Caco-2 (cell line): ENCODE measurements around the gene CCN5. TPM values are rescaled to one million over a fixed set of nuclear protein-coding genes. Genes with fewer than 3 reads are reported as not detected.

Source experiments
- BruUV-seq: library from RNA; stranded (reverse); fragments of 400-500 nt; replicated peaks from 2 replicates; lab custom pipeline; 2021; lab: Mats Ljungman, UMichigan
- CTCF ChIA-PET: fragments of 300-600 bp; sonication (Branson Sonifier 250); formaldehyde crosslinking; loops from one replicate; lab custom pipeline; 2022; ENCODE audit warnings: antibody characterized with exemption; lab: Charles Lee
- POLR2A ChIA-PET: fragments of 300-600 bp; sonication (Branson Sonifier 250); formaldehyde crosslinking; loops from one replicate; lab custom pipeline; 2022; ENCODE audit warnings: antibody characterized with exemption; lab: Charles Lee
- DNase-seq, 2 experiments: peaks; one replicate each; pipeline versions ENCODE4 v3.0.0 to v3.0.0-alpha.2; 2020 to 2022
- H3K27me3 ChIP-seq: replicated peaks from 2 replicates; pipeline ENCODE4 v1.6.0; 2011; ENCODE audit warnings: low read length; ENCODE audit not compliant: control insufficient read depth, insufficient read depth
- H3K36me3 ChIP-seq: 2 replicates; pipeline ENCODE4 v1.5.1; 2011; ENCODE audit warnings: low read length; ENCODE audit not compliant: control insufficient read depth, insufficient read depth
- H3K4me1 ChIP-seq: fragments of 250-450 bp; sonication (Bioruptor Pico); 2 replicates; pipeline ENCODE4 v1.5.1; 2020; ENCODE audit warnings: mild to moderate bottlenecking
- H3K4me3 ChIP-seq: 2 replicates; pipeline ENCODE4 v1.5.1; 2011; ENCODE audit warnings: low read depth, mild to moderate bottlenecking, control low read depth, low read length
- H3K9me3 ChIP-seq: fragments of 250-450 bp; sonication (Bioruptor Pico); 2 replicates; pipeline ENCODE4 v1.5.1; 2020; ENCODE audit warnings: mild to moderate bottlenecking, moderate library complexity
- H3K27ac Mint-ChIP-seq: one replicate; pipeline ENCODE4 v1.8.0; 2022; ENCODE audit warnings: mixed read lengths; ENCODE audit not compliant: unreplicated experiment
- H3K27me3 Mint-ChIP-seq: one replicate; pipeline ENCODE4 v1.8.0; 2022; ENCODE audit warnings: mixed read lengths; ENCODE audit not compliant: insufficient read depth, unreplicated experiment
- H3K36me3 Mint-ChIP-seq: one replicate; pipeline ENCODE4 v1.8.0; 2022; ENCODE audit warnings: mild to moderate bottlenecking, mixed read lengths; ENCODE audit not compliant: insufficient read depth, unreplicated experiment
- H3K4me1 Mint-ChIP-seq: one replicate; pipeline ENCODE4 v1.8.0; 2022; ENCODE audit warnings: low read depth, mixed read lengths; ENCODE audit not compliant: unreplicated experiment
- H3K4me3 Mint-ChIP-seq: one replicate; pipeline ENCODE4 v1.8.0; 2022; ENCODE audit warnings: mild to moderate bottlenecking, moderate library complexity, mixed read lengths; ENCODE audit not compliant: unreplicated experiment
- H3K9me3 Mint-ChIP-seq: one replicate; pipeline ENCODE4 v1.8.0; 2022; ENCODE audit warnings: mixed read lengths; ENCODE audit not compliant: unreplicated experiment
- CTCF ChIP-seq, 2 experiments: fragments of 200-600 bp in 1 of 2; IDR thresholded peaks; 1 replicate in 1 of 2; 2 replicates in 1 of 2; pipeline versions ENCODE4 v1.5.1 to v1.8.0; 2011 to 2022; ENCODE audit warnings: antibody characterized with exemption in 1 of 2, control low read depth in 1 of 2, inconsistent platforms in 1 of 2, low read depth in 1 of 2, low read length in 1 of 2, mild to moderate bottlenecking in 1 of 2, moderate library complexity in 1 of 2; ENCODE audit not compliant: insufficient read depth in 1 of 2, severe bottlenecking in 1 of 2, unreplicated experiment in 1 of 2
- intact Hi-C: fragments of 100-400 bp; cut with micrococcal nuclease; formaldehyde crosslinking; loops from one replicate; pipeline ENCODE4 v1.10.0; 2022; ENCODE audit not compliant: unreplicated experiment
- total RNA-seq: library from RNA; stranded (reverse); gene quantifications from 2 replicates; pipeline ENCODE4 v1.2.3, GENCODE V29; 2022

Gene CCN5
- total RNA-seq, 1 experiment from 2014 or later = not detected

GRCh38 chr20:44765091-44765490 is 49.9 kb downstream of the CCN5 start:
- no peaks in the 10 kb centered on the region; the same call in 1 of the 2 replicates for H3K27me3 ChIP-seq
- CTCF ChIA-PET = interaction anchor here (0.7 kb wide), 1 partner anchor 10 kb away, joined by 3 read pairs; no protein-coding TSS in a partner anchor
- H3K4me1 ChIP-seq = no peaks in the 10 kb centered on the region
- H3K4me3 ChIP-seq = no peak overlapping the region
- no peaks in the 10 kb centered on the region for H3K36me3 ChIP-seq
- BruUV-seq = no TSS peak
- Mint-ChIP-seq H3K4me1 (no peaks in the 10 kb centered on the region), H3K27ac (no peak overlapping the region), H3K27me3 (peaks cover 16% of the 10 kb centered on the region), H3K36me3 (no peaks in the 10 kb centered on the region), H3K9me3 (no peaks in the 10 kb centered on the region), H3K4me3 (no peak overlapping the region)
- peak in 1 of 2 experiments; percentile 34 for DNase-seq
- H3K9me3 ChIP-seq = no peaks in the 10 kb centered on the region
- no peak for TF ChIP-seq CTCF (IDR thresholded peaks at IDR 0.05; ENCODE audit: insufficient read depth in 1 of 2, low read depth in 1 of 2, low read length in 1 of 2, severe bottlenecking in 1 of 2, unreplicated experiment in 1 of 2)
- intact Hi-C loops = no loop called here
- POLR2A ChIA-PET = no interaction called here

- no peaks in the 10 kb centered on the region for H3K9me3 Mint-ChIP-seq
- peak in 1 of 2 experiments; percentile 43 for DNase-seq
- H3K27me3 Mint-ChIP-seq = peaks cover 16% of the 10 kb centered on the region
- no peaks in the 10 kb centered on the region for H3K4me1 ChIP-seq
- no peak overlapping the region for H3K4me3 Mint-ChIP-seq
- no peaks in the 10 kb centered on the region for H3K4me1 Mint-ChIP-seq
- no peaks in the 10 kb centered on the region for H3K9me3 ChIP-seq
- H3K36me3 ChIP-seq = no peaks in the 10 kb centered on the region
- no peaks in the 10 kb centered on the region for H3K36me3 Mint-ChIP-seq
- H3K27me3 ChIP-seq = no peaks in the 10 kb centered on the region; the same call in 1 of the 2 replicates
- POLR2A ChIA-PET = interaction anchor here (0.6 kb wide), 1 partner anchor 120 kb away, joined by 3 read pairs; the partner anchor contains the start of gene YWHAB
- CTCF ChIA-PET = interaction anchor here (0.7 kb wide), 1 partner anchor 9 kb away, joined by 3 read pairs; no protein-coding TSS in a partner anchor
- BruUV-seq = no TSS peak
- H3K27ac Mint-ChIP-seq = no peak overlapping the region
- intact Hi-C loops = no loop called here
- no peak overlapping the region for H3K4me3 ChIP-seq
- TF ChIP-seq CTCF (IDR thresholded peaks at IDR 0.05; ENCODE audit: insufficient read depth in 1 of 2, low read depth in 1 of 2, low read length in 1 of 2, severe bottlenecking in 1 of 2, unreplicated experiment in 1 of 2) = no peak
Measured at GRCh38 chr20:44765701-44766347, 50.7 kb downstream of the CCN5 start.

- Histone ChIP-seq H3K27me3 (no peaks in the 10 kb centered on the region; the same call in 1 of the 2 replicates), H3K36me3 (no peaks in the 10 kb centered on the region), H3K4me1 (no peaks in the 10 kb centered on the region), H3K9me3 (no peaks in the 10 kb centered on the region), H3K4me3 (no peak overlapping the region)
- Mint-ChIP-seq H3K27ac (no peak overlapping the region), H3K36me3 (no peaks in the 10 kb centered on the region), H3K9me3 (no peaks in the 10 kb centered on the region), H3K4me1 (no peaks in the 10 kb centered on the region), H3K4me3 (no peak overlapping the region), H3K27me3 (peaks cover 18% of the 10 kb centered on the region)
- peak in 1 of 2 experiments; percentile 34 for DNase-seq
- TF ChIP-seq CTCF (IDR thresholded peaks at IDR 0.05; ENCODE audit: insufficient read depth in 1 of 2, low read depth in 1 of 2, low read length in 1 of 2, severe bottlenecking in 1 of 2, unreplicated experiment in 1 of 2) = no peak
- BruUV-seq = no TSS peak
- intact Hi-C loops = no loop called here
- ChIA-PET POLR2A (no interaction called here), CTCF (interaction anchor here (1.3 kb wide), 1 partner anchor 21 kb away, joined by 5 read pairs; no protein-coding TSS in a partner anchor)
Measured at GRCh38 chr20:44768256-44768655, 53.1 kb downstream of the CCN5 start.
